CD4-positive, alpha-beta T cell (primary cell): ENCODE data around the gene WDR37. TPM values are rescaled to one million over a fixed set of nuclear protein-coding genes. Genes with fewer than 3 reads are reported as not detected.

Experiments used
- ATAC-seq: fragments of 200-7000 bp; cut with Tn5 transposase; one replicate; pipeline ENCODE4 v1.10.0; 2022; ENCODE audit warnings: mild to moderate bottlenecking; ENCODE audit not compliant: poor library complexity
- CTCF ChIA-PET: fragments of 350-600 bp; sonication (Branson Sonifier 250); formaldehyde crosslinking; loops from one replicate; lab custom pipeline; 2021; ENCODE audit warnings: antibody characterized with exemption, inconsistent platforms; lab: Charles Lee
- POLR2A ChIA-PET: fragments of 350-600 bp; sonication (Branson Sonifier 250); formaldehyde crosslinking; loops from one replicate; lab custom pipeline; 2021; ENCODE audit warnings: antibody characterized with exemption, inconsistent platforms; lab: Charles Lee
- DNase-seq, 14 experiments: peaks; one replicate each; pipeline ENCODE4 v3.0.0-alpha.2; 2013 to 2020; ENCODE audit warnings: mixed read lengths in 2 of 14
- H3K27ac ChIP-seq, 2 donors: one replicate each; pipeline versions ENCODE4 v1.5.1 to v1.7.0; 2013; ENCODE audit warnings: low read length in 2 of 2, low read depth in 1 of 2, mild to moderate bottlenecking in 1 of 2
- H3K27me3 ChIP-seq, 2 experiments: 1 replicate in 1 of 2; 2 replicates in 1 of 2; pipeline versions ENCODE4 v1.6.1 to v1.7.0; 2013; ENCODE audit warnings: low read length in 2 of 2, control low read depth in 1 of 2, mild to moderate bottlenecking in 1 of 2, moderate library complexity in 1 of 2; ENCODE audit not compliant: insufficient read depth in 2 of 2, control insufficient read depth in 1 of 2
- H3K36me3 ChIP-seq: one replicate; pipeline ENCODE4 v1.6.1; 2013; ENCODE audit warnings: low read length, control low read depth; ENCODE audit not compliant: insufficient read depth
- H3K4me1 ChIP-seq: one replicate; pipeline ENCODE4 v1.6.1; 2013; ENCODE audit warnings: low read length, control low read depth; ENCODE audit not compliant: insufficient read depth
- H3K4me3 ChIP-seq: one replicate; pipeline ENCODE4 v1.5.1; 2013; ENCODE audit warnings: mild to moderate bottlenecking, low read length, moderate library complexity
- H3K9me3 ChIP-seq, 2 experiments: 1 replicate in 1 of 2; 2 replicates in 1 of 2; pipeline versions ENCODE4 v1.6.1 to v1.7.0; 2013; ENCODE audit warnings: low read length in 2 of 2, mild to moderate bottlenecking in 2 of 2, control low read depth in 1 of 2, moderate library complexity in 1 of 2; ENCODE audit not compliant: control insufficient read depth in 1 of 2, insufficient read depth in 1 of 2
- H3K27ac Mint-ChIP-seq: one replicate; pipeline ENCODE4 v1.8.0; 2020; ENCODE audit warnings: mixed read lengths
- H3K27me3 Mint-ChIP-seq: one replicate; pipeline ENCODE4 v1.8.0; 2021; ENCODE audit warnings: mixed read lengths
- H3K36me3 Mint-ChIP-seq: one replicate; pipeline ENCODE4 v1.8.0; 2021; ENCODE audit warnings: low read depth, mixed read lengths
- H3K4me1 Mint-ChIP-seq: one replicate; pipeline ENCODE4 v1.8.0; 2021; ENCODE audit warnings: low read depth, mixed read lengths
- H3K4me3 Mint-ChIP-seq: one replicate; pipeline ENCODE4 v1.8.0; 2020; ENCODE audit warnings: mild to moderate bottlenecking, mixed read lengths
- H3K9me3 Mint-ChIP-seq: one replicate; pipeline ENCODE4 v1.8.0; 2020; ENCODE audit warnings: mixed read lengths
- intact Hi-C, 2 experiments: fragments of 100-400 bp; cut with DNase I in 1 of 2; cut with micrococcal nuclease in 1 of 2; formaldehyde crosslinking; loops; one replicate each; pipeline versions ENCODE4 v1.15.1 to v1.9.0; 2023 to 2025; cut with DNase I, micrococcal nuclease
- total RNA-seq, 174 experiments: library from RNA in 2 of 174; stranded (reverse) in 2 of 174; gene quantifications; one replicate each; pipeline ENCODE4 v1.2.3 and lab custom pipeline; 2021 to 2026
- TF ChIP-seq, protein P1 (sequence below): fragments of 200-600 bp; IDR thresholded peaks from one replicate; pipeline ENCODE4 v1.8.0; 2022; ENCODE audit warnings: antibody characterized with exemption, mild to moderate bottlenecking

Gene WDR37
- total RNA-seq, 2 experiments from 2014 or later = 17.0 to 17.7 TPM

DNA sequence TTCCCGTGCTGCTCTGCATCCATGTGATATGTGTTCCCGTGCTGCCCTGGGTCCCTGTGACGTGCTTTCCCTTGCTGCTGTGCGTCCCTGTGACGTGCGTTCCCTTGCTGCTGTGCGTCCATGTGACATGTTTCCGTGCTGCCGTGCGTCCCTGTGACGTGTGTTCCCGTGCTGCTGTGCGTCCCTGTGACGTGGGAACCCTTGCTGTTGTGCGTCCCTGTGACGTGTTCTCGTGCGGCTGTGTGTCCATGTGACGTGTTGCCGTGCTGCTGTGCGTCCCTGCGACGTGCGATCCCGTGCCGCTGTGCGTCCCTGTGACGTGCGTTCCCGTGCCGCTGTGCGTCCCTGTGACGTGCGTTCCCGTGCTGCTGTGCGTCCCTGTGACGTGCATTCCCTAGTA lies 45.8 kb downstream of the WDR37 start:
- intact Hi-C loops = no loop called here
- Histone ChIP-seq H3K36me3 (peaks cover 84% of the 10 kb centered on the region), H3K27ac (no peak overlapping the region), H3K4me1 (no peaks in the 10 kb centered on the region), H3K27me3 (no peaks in the 10 kb centered on the region), H3K4me3 (no peak overlapping the region), H3K9me3 (no peaks in the 10 kb centered on the region)
- Mint-ChIP-seq H3K27me3 (no peaks in the 10 kb centered on the region), H3K4me1 (peaks cover 18% of the 10 kb centered on the region), H3K4me3 (no peak overlapping the region), H3K36me3 (peaks cover 84% of the 10 kb centered on the region), H3K9me3 (no peaks in the 10 kb centered on the region), H3K27ac (peak overlapping the region; percentile 63)
- ChIA-PET CTCF (no interaction called here), POLR2A (no interaction called here)
- no peak for ATAC-seq
- TF ChIP-seq, protein P1, sequence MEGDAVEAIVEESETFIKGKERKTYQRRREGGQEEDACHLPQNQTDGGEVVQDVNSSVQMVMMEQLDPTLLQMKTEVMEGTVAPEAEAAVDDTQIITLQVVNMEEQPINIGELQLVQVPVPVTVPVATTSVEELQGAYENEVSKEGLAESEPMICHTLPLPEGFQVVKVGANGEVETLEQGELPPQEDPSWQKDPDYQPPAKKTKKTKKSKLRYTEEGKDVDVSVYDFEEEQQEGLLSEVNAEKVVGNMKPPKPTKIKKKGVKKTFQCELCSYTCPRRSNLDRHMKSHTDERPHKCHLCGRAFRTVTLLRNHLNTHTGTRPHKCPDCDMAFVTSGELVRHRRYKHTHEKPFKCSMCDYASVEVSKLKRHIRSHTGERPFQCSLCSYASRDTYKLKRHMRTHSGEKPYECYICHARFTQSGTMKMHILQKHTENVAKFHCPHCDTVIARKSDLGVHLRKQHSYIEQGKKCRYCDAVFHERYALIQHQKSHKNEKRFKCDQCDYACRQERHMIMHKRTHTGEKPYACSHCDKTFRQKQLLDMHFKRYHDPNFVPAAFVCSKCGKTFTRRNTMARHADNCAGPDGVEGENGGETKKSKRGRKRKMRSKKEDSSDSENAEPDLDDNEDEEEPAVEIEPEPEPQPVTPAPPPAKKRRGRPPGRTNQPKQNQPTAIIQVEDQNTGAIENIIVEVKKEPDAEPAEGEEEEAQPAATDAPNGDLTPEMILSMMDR = no peak
- no peak for DNase-seq

GRCh38 chr10:1102416-1102815 lies 46.2 kb downstream of the WDR37 start:
- no peaks in the 10 kb centered on the region for H3K9me3 Mint-ChIP-seq
- no peaks in the 10 kb centered on the region for H3K4me1 ChIP-seq
- ATAC-seq (no peak), DNase-seq (no peak)
- TF ChIP-seq, protein P1 = no peak
- H3K9me3 ChIP-seq = no peaks in the 10 kb centered on the region
- peaks cover 86% of the 10 kb centered on the region for H3K36me3 Mint-ChIP-seq
- H3K36me3 ChIP-seq = peaks cover 84% of the 10 kb centered on the region
- no peaks in the 10 kb centered on the region for H3K27me3 ChIP-seq
- POLR2A ChIA-PET = no interaction called here
- CTCF ChIA-PET = no interaction called here
- intact Hi-C loops = no loop called here
- no peak overlapping the region for H3K4me3 ChIP-seq
- H3K4me1 Mint-ChIP-seq = peaks cover 18% of the 10 kb centered on the region
- H3K27me3 Mint-ChIP-seq = no peaks in the 10 kb centered on the region
- H3K27ac ChIP-seq = no peak overlapping the region
- peak overlapping the region; percentile 63 for H3K27ac Mint-ChIP-seq
- H3K4me3 Mint-ChIP-seq = no peak overlapping the region

DNA sequence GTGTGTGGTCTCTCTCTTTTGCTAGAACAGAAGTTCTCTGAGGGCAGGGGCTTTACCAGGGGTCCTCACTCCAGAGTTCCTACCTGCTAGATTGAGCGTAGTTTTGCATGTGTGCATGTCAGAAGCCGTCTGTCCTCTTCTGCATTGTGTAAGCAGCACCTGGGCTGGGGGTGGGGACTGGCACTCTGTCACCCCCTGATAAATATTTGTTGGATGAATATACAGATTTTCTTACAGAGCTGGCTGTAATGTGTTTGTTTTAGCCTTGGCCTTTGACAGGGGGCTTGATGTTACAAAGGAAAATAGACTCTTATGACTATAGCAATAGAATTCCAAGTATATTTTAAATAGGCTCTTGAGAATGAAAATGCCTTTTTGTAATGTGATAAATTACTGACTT lies 46.6 kb downstream of the WDR37 start:
- no peaks in the 10 kb centered on the region for H3K9me3 ChIP-seq
- Mint-ChIP-seq H3K9me3 (no peaks in the 10 kb centered on the region), H3K27me3 (no peaks in the 10 kb centered on the region), H3K4me3 (no peak overlapping the region), H3K27ac (peak overlapping the region; percentile 63), H3K36me3 (peaks cover 91% of the 10 kb centered on the region), H3K4me1 (peaks cover 18% of the 10 kb centered on the region)
- no peak overlapping the region for H3K4me3 ChIP-seq
- POLR2A ChIA-PET = no interaction called here
- ATAC-seq (no peak), DNase-seq (no peak)
- intact Hi-C loops = no loop called here
- peaks cover 84% of the 10 kb centered on the region for H3K36me3 ChIP-seq
- H3K27ac ChIP-seq = no peak overlapping the region
- no peaks in the 10 kb centered on the region for H3K4me1 ChIP-seq
- TF ChIP-seq, protein P1 = no peak
- H3K27me3 ChIP-seq = no peaks in the 10 kb centered on the region
- CTCF ChIA-PET = no interaction called here
